Smooth muscle cell (in vitro differentiated cells): ENCODE measurements around the gene JTB. TPM values are rescaled to one million over a fixed set of nuclear protein-coding genes. Genes with fewer than 3 reads are reported as not detected.

Experiments
- DNase-seq: peaks from one replicate; lab custom pipeline; 2025; ENCODE audit not compliant: unreplicated experiment; lab: John Stamatoyannopoulos, UW
- H2AFZ ChIP-seq: fragments of 200-600 bp; sonication (generic); 2 replicates; pipeline ENCODE4 v1.6.0; 2016; ENCODE audit warnings: antibody characterized with exemption, low read depth, mild to moderate bottlenecking
- H3F3A ChIP-seq: fragments of 200-600 bp; sonication (generic); 2 replicates; pipeline ENCODE4 v1.6.0; 2017; ENCODE audit warnings: antibody characterized with exemption, low read depth
- H3K27ac ChIP-seq: fragments of 200-600 bp; sonication (generic); 2 replicates; pipeline ENCODE4 v1.5.1; 2016; ENCODE audit warnings: low read depth, mild to moderate bottlenecking
- H3K27me3 ChIP-seq: fragments of 200-600 bp; sonication (generic); 2 replicates; pipeline ENCODE4 v1.6.1; 2016; ENCODE audit warnings: low read depth, mild to moderate bottlenecking
- H3K36me3 ChIP-seq: fragments of 200-600 bp; sonication (generic); 2 replicates; pipeline ENCODE4 v1.5.1; 2016; ENCODE audit warnings: low read depth
- H3K4me1 ChIP-seq: fragments of 200-600 bp; sonication (generic); 2 replicates; pipeline ENCODE4 v1.5.1; 2016; ENCODE audit warnings: low read depth
- H3K4me2 ChIP-seq: fragments of 200-600 bp; sonication (generic); 2 replicates; pipeline ENCODE4 v1.6.0; 2016; ENCODE audit warnings: mild to moderate bottlenecking
- H3K4me3 ChIP-seq: fragments of 200-600 bp; sonication (generic); 2 replicates; pipeline ENCODE4 v1.5.1; 2016; ENCODE audit warnings: mild to moderate bottlenecking
- H3K79me2 ChIP-seq: fragments of 200-600 bp; sonication (generic); 2 replicates; pipeline ENCODE4 v1.6.0; 2016; ENCODE audit warnings: low read depth, mild to moderate bottlenecking
- H3K9ac ChIP-seq: fragments of 200-600 bp; sonication (generic); 2 replicates; pipeline ENCODE4 v1.6.0; 2016; ENCODE audit warnings: low read depth
- H3K9me3 ChIP-seq: fragments of 200-600 bp; sonication (generic); replicated peaks from 2 replicates; pipeline ENCODE4 v1.5.1; 2016; ENCODE audit warnings: low read depth
- H4K20me1 ChIP-seq: fragments of 200-600 bp; sonication (generic); 2 replicates; pipeline ENCODE4 v1.6.0; 2016; ENCODE audit warnings: low read depth
- WGBS: methylation state at CpG from one replicate; pipeline ENCODE4 v1.1.7; 2016; ENCODE audit warnings: low lambda C conversion rate; 5-methylcytosine and 5-hydroxymethylcytosine counted together
- polyA plus RNA-seq: library from polyadenylated mRNA; unstranded; fragments of >200 nt; fragmentation: Nextera tagmentation; extraction: Ambion mirVana; gene quantifications from 2 replicates; pipeline ENCODE4 v1.2.1, GENCODE V29; 2016
- total RNA-seq: library from RNA; depleted of rRNA; stranded (reverse); fragments of >200 nt; gene quantifications from 2 replicates; pipeline ENCODE4 v1.2.3, GENCODE V29; 2014
- TF ChIP-seq, protein P1 (sequence below): fragments of 200-600 bp; sonication (generic); IDR thresholded peaks from 2 replicates; pipeline ENCODE4 v1.5.1; 2017; ENCODE audit warnings: borderline replicate concordance, mild to moderate bottlenecking, antibody characterized with exemption; ENCODE audit not compliant: insufficient read depth, poor library complexity, severe bottlenecking

JTB gene
- total and polyA plus RNA-seq, 2 experiments from 2014 or later = 139 to 157 TPM

DNA sequence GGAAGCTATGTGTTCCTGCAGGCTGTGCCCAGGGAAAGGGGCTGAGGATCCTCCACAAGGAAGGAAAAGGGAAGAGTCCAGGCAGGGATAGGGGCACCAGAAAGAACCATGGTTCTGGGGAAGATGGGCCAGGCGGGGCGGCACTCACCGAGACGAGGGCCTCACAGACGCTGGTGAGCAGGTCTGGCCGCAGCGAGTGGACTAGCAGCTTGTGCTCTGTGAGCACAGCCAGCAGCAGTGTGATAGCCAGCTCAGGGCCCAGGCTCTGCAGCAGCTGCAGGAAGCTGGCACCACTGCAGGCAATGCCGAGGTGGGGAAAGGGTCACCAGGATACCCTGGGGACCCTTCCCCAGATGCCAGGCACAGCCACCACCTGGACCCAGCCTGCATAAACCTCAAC is 36.7 kb downstream of the JTB start:
- Histone ChIP-seq H3K4me1 (no peaks in the 10 kb centered on the region), H4K20me1 (no peaks in the 10 kb centered on the region), H3F3A (no peaks in the 10 kb centered on the region), H3K27ac (no peak overlapping the region), H3K4me3 (no peak overlapping the region), H3K79me2 (peaks cover 14% of the 10 kb centered on the region), H3K9me3 (no peaks in the 10 kb centered on the region), H3K27me3 (no peaks in the 10 kb centered on the region), H3K9ac (no peak overlapping the region), H2AFZ (no peak overlapping the region), H3K4me2 (no peak overlapping the region), H3K36me3 (no peaks in the 10 kb centered on the region)
- TF ChIP-seq, protein P1, sequence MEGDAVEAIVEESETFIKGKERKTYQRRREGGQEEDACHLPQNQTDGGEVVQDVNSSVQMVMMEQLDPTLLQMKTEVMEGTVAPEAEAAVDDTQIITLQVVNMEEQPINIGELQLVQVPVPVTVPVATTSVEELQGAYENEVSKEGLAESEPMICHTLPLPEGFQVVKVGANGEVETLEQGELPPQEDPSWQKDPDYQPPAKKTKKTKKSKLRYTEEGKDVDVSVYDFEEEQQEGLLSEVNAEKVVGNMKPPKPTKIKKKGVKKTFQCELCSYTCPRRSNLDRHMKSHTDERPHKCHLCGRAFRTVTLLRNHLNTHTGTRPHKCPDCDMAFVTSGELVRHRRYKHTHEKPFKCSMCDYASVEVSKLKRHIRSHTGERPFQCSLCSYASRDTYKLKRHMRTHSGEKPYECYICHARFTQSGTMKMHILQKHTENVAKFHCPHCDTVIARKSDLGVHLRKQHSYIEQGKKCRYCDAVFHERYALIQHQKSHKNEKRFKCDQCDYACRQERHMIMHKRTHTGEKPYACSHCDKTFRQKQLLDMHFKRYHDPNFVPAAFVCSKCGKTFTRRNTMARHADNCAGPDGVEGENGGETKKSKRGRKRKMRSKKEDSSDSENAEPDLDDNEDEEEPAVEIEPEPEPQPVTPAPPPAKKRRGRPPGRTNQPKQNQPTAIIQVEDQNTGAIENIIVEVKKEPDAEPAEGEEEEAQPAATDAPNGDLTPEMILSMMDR = no peak
- WGBS = 95% methylated on average over 8 of the region's 8 CpGs
- DNase-seq = no peak

DNA sequence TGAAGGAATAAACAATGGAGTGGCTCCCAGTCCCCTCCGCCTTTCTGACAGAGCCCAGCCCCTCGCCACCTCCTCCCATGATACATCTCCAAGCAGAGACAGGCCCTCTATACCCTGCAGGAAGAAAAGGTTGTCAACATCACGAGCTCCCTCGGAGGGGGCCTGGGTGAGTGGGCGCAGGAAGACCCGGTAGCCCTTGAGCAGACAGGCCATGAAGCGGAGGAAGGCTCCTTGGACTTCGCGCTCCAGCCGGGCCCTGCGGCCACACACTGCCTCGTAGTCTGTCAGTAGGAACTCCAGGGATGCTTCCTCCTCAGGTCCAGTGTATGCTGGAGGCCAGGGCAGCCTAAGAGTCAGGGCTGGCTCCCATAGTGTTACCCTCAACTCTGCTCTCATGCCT is 38.0 kb downstream of the JTB start:
- TF ChIP-seq, protein P1 = no peak
- H3K4me2 ChIP-seq = no peak overlapping the region
- H3K27ac ChIP-seq = no peak overlapping the region
- H3K4me1 ChIP-seq = no peaks in the 10 kb centered on the region
- H2AFZ ChIP-seq = no peak overlapping the region
- H3K9me3 ChIP-seq = no peaks in the 10 kb centered on the region
- 98% methylated on average over 12 of the region's 12 CpGs for WGBS
- H3K27me3 ChIP-seq = no peaks in the 10 kb centered on the region
- H3K9ac ChIP-seq = no peak overlapping the region
- no peaks in the 10 kb centered on the region for H3F3A ChIP-seq
- H3K4me3 ChIP-seq = no peak overlapping the region
- no peaks in the 10 kb centered on the region for H3K36me3 ChIP-seq
- no peak for DNase-seq
- H4K20me1 ChIP-seq = no peaks in the 10 kb centered on the region
- peaks cover 4% of the 10 kb centered on the region for H3K79me2 ChIP-seq

DNA sequence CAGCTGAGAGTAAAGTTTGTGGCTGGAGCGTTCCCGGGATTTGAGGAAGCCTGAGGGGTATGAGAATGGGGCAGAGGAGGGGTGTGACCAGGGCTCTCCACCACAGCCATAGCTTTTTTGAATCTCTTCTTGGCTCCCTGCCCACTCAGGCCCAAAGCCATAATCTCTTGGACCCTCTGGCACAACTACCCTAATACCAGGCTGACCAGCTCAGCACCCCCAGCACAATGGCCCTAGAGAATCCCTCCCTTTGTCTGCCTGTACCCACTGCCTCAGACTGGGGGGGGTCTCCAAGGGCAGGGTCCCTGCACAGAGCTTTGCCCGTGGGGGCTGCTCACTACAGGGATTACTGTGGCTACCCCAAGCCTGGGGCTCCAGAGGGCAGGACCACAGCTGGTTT is 38.5 kb downstream of the JTB start:
- Histone ChIP-seq H2AFZ (no peak overlapping the region), H3F3A (no peaks in the 10 kb centered on the region), H3K27ac (no peak overlapping the region), H3K4me2 (no peak overlapping the region), H3K9me3 (no peaks in the 10 kb centered on the region), H3K79me2 (peaks cover 3% of the 10 kb centered on the region), H3K27me3 (no peaks in the 10 kb centered on the region), H3K36me3 (no peaks in the 10 kb centered on the region), H4K20me1 (no peaks in the 10 kb centered on the region), H3K9ac (no peak overlapping the region), H3K4me1 (no peaks in the 10 kb centered on the region), H3K4me3 (no peak overlapping the region)
- no peak for DNase-seq
- TF ChIP-seq, protein P1 = no peak
- WGBS = 96% methylated on average over 3 of the region's 3 CpGs

DNA sequence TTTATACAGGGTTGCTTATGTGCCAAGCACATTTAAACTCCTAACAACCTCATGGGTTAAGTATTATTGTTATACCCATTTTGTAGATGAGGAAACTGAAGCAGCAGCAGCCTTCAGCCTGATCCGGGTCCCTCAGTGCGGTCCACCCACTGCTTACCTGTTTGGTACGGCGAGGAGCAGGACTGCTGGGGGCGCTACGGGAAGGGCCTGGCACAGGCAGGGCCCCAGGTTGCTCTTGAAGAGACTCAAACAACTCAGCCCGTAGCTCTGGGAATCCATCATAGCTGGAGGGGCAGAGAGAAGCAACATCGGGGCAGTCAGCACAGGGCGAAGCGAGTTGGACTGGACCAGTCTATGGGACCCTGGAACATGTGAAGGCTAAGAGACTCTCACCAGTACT is 40.1 kb downstream of the JTB start:
- H3K27ac ChIP-seq = no peak overlapping the region
- H4K20me1 ChIP-seq = no peaks in the 10 kb centered on the region
- no peaks in the 10 kb centered on the region for H3K9me3 ChIP-seq
- WGBS = 97% methylated on average over 10 of the region's 10 CpGs
- H2AFZ ChIP-seq = no peak overlapping the region
- H3K27me3 ChIP-seq = no peaks in the 10 kb centered on the region
- no peaks in the 10 kb centered on the region for H3K79me2 ChIP-seq
- DNase-seq = no peak
- no peak overlapping the region for H3K4me2 ChIP-seq
- no peaks in the 10 kb centered on the region for H3K4me1 ChIP-seq
- no peak overlapping the region for H3K4me3 ChIP-seq
- H3K36me3 ChIP-seq = no peaks in the 10 kb centered on the region
- no peaks in the 10 kb centered on the region for H3F3A ChIP-seq
- TF ChIP-seq, protein P1 = no peak
- H3K9ac ChIP-seq = no peak overlapping the region
